Stimulated activated CD8-positive, alpha-beta memory T cell treated with anti-CD3 and anti-CD28 coated beads, Interleukin-7, amount 100 ng/mL, for 4 hours (primary cell): Measurements from ENCODE around the gene PTH2.

Experiments
- DNase-seq, 2 donors: peaks; one replicate each; pipeline ENCODE4 v3.0.0-alpha.2; 2020; ENCODE audit warnings: low read depth in 2 of 2

PTH2 gene

DNA sequence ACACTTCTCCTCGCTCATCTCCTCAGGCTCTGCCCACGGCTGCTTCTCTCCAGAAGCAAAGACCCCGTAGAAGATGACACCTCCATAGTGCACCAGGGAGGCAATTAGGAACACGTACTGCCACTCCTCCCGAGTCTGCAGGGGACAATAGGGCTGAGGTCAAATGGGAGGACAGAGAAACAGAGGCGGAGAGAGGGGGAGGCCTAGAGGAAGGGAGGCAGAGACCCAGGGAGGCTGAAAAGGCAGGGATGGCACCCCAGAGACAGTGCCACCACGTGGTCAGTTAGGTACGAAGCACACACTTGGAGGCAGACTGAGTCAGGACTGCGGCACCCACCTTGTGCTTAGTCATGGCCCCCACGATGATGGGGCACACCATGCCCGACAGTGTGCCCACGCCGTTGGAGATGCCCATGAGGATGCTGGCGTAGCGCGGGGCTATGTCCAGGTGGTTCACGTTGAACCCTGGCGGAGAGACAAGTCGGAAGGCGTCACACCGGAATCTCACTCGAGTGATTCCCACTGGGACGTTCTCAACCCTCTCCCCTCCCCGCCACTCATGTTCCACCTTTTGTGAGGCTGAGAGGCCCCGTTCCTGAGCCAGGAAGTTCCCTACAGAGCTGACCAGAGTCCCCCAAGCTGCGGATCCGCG lies 7.6 kb upstream of the PTH2 start:
- DNase-seq: no peak

DNA sequence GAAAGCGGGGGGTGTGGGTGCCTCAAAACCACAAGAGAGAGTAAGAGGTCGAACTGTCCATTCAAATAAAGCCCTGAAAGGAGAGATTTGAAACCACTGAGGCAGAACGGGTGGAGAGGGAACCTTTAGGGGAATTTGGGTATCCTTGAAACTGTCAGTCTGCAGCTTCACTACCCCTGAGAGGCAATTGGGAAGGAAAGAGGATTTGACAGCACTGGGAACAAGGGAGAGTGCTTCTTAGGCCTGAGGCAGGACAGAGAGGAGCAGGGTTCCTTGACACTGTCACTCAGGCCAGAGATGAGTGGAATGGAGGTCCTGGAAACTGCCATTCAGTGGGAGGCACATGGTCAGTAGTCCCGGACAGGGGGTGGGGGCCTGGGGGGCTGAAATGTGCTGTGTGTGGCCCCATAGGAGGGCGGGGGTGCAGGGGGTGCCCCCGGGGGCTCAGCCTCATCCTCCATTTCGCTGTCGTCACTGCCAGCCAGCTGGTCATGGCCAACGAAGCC lies 7.0 kb upstream of the PTH2 start:
- no peak for DNase-seq

DNA sequence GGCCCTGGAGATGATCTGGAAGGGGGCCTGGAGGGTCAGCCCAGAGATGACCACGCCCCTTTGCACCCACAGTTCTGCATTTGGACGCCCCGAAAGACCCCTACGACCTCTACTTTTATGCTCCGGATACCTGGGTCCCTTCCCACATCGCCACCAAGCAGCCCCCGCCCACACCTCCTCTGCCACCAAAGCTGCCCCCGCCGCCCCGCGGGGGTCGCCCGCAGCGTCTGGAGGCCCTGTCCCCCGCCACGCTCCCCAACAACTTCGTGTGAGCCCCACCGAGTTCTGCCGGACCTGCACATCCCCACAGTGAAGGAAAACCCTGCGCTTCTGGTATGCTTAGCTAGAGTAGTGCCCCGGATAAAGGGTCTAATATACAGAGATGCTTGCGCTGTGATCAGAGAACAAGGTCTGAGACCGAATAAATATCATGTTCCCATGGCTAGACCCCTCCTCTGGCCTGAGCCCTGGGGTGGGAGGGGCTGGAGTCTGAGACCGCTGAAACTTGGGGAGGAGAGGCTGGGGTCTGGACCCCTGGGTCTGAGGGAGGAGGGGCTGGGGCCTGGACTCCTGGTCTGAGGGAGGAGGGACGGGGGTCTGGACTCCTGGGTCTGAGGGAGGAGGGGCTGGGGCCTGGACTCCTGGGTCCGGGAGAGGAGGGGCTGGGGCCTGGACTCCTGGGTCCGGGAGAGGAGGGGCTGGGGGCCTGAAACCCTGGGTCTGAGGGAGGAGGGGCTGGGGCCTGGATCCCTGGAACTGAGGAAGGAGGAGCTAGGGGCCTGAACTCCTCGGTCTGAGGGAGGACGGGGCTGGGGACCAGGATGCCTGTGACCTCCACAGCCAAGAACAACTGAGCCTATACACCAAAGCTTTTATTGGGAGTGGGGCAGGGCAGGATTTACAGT lies 5.6 kb upstream of the PTH2 start:
- no peak for DNase-seq

DNA sequence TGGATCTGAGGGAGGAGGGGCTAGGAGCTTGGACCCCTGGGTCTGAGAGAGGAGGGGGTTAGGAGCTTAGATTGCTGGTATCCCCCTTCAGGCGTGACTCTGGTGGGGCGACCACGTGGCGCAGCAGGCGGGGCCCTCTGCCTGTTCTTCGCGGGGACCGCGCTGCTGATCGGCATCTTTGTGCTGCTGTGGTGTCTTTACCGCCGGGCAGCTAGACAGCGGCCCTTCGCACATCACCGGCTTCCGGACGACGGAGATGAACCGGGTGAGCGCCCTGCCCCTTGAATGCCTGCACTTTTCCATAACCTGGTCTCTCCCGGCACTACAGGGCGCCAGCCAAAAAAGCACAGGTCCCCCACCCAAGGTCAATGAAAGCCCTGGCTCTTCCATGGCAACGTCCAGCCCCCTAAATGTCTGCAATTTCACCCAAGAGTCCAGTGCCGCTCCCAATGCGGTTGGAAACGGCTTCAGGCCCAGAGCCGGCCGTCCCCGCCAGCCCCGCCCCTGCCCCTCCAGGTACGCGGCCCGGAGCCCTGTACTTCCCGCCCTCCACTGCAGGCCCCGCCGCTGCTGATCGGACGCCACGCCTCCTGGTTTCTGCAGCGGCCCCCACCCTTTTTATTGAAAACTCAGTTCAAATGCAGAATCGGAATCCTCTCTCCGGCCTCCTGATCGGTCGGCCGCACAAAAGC lies 4.8 kb upstream of the PTH2 start:
- no peak for DNase-seq

DNA sequence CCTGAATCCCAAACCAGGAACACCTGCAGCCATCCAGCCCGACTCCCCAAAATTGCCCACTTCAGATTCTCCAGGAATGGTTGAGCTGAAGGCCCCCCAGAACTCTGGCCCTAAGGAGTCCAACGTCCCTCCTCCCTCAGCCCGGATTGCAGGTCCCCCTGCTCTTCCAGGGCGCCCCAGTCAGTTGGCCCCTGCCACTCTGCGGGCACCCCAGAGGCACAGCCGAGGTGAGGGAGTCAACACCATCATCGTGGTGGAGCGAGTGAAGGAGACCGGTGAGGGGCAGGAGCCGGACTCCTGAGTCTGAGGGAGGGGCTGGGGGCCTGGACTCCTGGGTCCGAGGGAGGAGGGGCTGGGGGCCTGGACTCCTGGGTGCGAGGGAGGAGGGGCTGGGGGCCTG lies 4.1 kb upstream of the PTH2 start:
- DNase-seq: no peak

DNA sequence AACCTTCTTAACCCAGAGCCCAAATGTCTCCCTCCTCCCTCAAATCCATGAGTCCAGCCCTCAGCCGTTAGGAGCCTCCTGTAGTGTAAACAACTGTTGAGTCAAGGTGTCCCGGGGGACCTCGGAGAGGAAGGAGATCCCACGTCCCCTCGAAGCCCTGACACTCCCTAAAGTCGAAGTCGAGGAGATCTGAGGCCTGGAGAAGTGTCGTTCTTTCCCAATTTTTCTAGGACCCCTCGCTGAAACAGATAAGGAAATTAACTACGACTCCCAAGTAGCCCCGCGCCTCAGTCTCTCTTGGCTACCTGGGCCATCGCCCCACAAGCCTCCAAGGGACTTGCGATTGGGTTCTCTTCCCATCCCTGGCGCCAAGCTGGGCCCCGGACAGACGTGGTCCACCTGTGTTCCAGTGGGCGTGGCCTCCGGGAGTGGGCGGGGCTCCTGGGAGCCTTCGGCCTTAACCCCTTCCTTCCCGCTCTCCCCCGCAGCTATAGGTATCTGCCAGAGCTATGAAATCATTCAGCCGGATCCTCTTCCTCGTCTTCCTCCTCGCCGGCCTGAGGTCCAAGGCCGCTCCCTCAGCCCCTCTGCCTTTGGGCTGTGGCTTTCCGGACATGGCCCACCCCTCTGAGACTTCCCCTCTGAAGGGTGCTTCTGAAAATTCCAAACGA lies 2.8 kb upstream of the PTH2 start:
- DNase-seq: no peak

DNA sequence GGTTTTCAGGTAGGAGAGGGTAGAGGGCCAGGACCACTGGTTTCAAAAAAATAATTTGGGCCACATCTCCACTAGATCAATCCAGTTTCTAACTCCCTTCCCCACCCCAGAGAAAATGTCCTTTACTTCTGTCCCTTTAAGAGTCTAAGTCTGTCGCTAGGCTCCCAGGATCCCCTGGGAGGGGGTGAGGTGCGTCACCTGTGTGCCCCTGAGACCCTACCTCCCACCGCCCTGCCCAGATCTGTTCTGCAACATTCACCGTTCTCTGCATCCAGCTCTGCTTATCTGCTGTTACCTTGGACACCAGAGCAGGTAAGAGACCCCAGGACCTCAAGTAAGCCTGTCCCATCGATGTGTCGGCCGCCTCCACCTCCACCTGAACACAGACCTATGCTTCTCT lies 1.9 kb upstream of the PTH2 start, which contains the start of gene GFY:
GFY (plus strand) TSS at position 211 of the 400 bp plus-strand sequence. CDS start 1,043 bp downstream, outside the sequence.
- DNase-seq: no peak

DNA sequence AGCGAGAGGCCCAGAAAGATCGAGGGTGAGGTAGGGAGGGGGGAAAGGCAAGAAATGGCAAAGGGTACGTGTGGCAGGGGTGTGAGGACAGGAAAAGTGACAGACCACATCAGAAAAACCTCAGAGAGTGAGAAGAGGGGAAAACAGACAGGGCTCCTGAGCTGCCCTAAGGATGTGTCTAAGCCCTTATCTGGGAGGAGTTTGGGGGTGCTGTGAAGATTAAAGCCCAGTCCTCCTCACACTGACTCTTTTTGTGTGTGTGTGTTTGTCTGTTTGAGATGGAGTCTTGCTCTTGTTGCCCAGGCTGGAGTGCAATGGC lies 703 bp upstream of the PTH2 start:
- DNase-seq: no peak

DNA sequence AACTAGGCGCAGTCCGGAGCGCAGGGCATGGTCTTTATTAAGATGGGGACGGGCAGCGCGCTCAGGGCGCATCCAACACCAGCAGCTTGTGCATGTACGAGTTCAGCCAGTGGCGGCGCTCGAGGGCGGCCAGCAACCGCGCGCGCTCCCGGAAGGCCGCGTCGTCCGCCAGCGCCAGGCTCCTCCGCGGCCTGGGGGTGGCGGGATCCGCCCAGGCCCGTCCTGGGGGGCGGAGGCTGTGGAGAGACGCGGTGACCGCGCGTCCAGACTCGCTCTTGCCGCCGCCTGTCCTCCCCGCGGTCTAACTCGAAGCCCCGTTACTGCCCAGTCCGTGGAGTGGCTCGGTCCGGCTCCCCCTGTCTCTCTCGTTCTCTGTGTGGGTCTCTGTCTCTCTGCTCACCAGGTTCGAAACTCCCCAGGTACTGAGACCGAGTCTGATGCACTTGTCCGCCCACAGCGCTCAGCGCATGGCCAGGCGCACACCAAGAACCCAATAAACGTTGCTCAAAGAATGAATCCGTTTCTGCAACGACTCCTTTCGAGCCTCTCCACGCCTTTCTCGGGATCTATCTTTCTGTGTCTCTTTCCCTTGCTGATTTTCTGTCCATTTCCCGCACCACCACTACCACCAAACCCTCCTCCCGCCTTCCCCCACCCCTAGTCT lies 702 bp downstream of the PTH2 start:
- DNase-seq: no peak

DNA sequence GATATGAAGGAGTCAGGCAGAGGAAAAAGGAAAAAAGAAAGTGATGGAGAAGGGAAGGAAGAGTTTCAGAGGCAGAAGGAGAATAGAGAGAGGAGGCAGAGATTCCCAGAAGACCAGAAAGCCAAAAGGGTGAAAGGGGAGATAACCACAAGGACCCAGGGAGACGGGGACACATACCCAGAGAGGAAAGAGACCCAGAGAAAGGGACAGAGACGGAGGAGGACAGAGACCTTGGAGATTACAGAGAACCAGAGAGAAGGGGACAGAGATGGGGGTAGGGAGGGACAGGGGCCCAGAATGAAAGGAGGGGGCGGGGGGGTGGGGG lies 1.4 kb downstream of the PTH2 start:
- no peak for DNase-seq

DNA sequence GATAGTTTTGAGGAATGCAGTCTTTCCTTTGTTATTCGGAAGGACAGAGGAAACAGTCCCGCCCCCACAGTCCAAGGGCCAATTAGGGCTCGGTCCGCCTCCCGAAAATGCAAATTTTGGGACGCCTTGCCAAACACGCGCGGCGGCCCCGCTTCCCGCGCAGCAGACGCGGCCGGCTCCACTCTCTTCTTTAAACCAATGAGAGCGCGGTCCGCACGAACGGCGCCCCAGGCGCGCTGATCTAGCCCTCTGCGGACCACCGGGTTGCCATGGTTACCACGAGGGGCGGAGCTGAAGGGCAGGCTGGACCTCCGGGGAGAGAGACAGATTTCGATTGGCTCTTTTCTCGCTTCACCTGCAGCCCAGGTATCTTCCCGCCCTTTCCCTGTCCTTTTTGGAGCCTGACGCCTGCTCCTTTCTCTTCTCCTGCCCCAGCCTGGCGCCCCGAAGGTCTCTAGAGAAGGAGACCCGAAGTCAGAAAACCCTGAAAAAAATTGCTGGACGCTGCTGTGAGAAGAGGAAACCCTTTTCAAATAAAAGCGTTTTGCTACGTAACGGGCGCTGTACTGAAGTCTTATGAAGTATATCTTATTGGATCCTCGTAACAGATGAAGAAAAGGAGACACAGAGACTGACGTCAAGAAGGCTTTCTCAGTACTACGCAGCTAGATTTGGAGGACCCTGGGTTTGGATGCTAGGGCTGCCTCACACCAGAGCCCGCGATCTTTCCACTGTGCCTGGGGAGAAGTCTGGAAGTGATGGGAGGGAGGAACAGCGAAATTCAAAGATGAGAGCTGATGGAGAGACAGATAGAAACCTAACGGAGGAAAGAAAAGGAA lies 2.0 kb downstream of the PTH2 start:
- no peak for DNase-seq

DNA sequence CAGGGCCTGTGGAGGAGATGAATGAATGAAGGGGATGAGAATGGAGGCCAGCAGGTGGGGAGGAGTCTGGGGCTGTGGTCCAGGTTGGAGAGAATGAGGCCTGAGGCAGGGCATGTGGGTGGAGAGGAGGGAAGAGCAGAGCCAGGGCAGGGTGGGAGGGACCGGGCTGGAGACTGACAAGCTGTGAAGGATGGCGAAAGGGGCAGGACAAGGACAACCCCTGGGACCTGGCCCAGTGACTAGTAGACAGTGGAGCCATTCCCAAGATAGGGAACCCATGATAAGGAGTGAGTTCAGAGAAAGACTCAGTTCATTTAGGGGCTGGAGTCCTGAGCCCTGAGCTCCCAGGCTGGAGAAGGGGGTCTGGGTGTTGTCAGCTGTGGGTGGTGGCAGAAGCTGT lies 3.0 kb downstream of the PTH2 start:
- DNase-seq: no peak

DNA sequence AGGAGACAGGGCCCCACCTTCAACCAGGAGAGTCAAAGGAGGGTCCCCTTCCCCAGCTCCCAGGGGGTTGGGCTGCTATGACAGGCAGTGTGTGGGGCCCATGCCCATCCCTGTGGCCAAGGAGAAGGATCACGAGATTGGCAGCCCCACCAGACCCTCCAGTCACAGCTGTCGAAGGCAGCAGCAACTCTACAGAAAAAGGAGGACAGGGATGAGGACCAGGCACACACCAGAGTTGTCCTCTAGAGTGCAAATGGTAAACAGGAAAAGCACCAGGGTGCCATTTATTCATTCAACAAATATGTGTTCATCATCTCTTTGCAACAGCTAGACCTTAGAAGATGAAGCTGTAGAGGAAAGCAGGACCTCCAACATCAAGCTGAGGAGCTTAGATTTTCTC lies 4.1 kb downstream of the PTH2 start:
- DNase-seq: no peak

DNA sequence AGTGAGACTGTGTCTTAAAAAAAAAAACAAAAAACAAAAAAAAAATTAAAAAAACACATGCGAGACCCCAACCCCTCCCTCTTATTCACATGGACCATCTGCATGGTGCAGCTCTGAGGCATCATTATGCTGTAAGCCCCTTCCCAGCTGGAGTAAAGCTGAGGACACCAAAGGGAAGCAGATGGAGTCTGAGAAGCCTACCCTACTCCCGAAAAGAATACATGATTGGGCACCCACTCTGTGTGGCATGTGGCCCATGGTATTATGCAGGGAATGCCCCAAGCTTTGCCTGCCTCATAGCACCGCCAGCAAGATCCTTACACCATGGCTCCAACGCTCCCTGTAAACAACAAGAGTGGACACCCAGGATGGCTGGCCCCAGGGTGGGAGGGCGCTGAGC lies 4.7 kb downstream of the PTH2 start:
- DNase-seq: no peak

DNA sequence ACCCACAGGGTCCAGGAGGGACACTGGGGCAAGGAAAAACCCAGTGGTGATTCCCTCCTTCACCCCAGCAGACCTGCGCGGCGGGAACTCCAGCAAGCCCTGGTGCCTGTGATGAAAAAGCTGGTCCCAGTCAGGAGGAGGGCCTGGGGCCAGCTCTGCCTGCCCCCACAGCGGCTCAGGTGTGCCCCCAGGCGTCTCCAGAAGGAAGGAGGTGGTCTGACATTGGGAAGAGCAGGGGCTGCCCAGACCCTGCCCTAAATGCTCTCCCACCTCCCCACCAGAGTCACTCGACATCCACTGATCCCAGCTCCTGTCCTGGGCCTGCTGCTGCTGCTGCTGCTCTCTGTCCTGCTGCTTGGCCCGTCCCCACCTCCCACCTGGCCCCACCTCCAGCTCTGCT lies 6.2 kb downstream of the PTH2 start:
- DNase-seq: no peak

DNA sequence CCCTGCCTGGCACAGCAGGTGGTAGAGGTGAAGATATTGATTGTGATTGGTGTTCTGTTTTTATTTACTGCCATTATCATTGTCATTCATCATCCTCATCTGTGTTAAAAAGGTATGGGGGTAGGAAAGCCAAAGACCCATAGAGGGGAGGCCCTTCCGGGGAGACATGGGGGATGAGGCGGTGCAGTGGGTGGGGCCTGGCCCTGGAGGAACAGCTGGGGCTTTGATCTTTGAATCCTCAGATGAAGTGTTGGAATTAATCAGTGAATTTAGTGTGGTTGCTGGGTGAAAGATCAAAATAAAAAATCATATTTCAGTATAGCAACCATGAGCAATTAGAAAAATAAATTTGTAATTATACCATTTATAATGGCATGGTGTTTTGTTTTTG lies 7.4 kb downstream of the PTH2 start:
- no peak for DNase-seq

DNA sequence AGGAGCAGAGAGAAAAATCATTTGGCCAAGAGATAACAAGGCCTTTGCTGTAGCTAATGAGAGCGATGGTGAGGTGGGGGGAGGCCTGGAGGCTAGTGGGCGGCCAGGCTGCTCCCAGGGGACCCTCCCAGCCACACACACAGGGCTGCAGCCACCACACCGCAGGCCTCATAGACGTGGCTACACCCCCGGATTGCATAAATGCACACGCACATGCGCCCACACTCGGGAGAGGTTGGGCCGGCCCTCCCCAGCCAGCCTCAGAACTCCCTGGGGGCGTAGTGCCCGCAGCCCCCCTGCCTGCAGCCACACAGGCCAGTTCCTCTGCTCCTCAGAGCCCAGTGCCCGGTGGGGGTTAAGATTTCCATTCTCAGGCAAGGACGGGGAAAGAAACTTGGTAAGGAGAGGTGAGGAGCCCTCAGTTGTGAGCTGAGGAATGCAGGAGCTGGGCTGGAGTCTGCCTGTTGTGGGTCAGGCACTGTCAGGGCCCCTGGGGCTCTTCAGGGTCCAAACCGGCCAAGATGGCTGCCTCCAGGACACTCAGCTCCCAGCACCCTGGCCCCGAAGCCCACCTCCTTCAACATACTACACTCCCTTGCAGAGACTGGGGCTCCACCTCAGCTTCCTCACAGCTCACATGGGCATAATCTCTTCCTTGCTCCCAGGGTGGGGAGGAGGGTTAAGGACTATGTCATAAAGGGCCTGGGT lies 8.0 kb downstream of the PTH2 start:
- no peak for DNase-seq

DNA sequence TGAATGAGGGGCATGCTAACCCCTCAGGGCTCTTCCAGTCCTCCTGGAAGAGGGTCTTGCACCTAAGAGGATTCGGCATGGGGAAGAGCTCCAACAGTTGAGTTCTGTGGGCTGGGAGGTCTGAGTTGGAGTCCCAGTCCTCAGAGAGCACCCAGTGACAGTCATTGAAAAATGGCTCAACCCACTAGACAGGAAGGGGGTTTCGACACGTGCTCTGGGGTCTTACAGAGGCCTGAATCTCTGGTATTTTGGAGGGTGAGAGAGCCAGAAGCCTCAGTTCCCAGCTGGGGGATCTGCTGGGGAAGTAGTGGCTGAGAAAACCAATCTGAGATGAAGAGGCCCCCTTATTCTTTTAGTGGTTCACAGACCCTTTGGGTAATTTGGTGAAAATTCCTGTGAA lies 9.0 kb downstream of the PTH2 start:
- DNase-seq: no peak

DNA sequence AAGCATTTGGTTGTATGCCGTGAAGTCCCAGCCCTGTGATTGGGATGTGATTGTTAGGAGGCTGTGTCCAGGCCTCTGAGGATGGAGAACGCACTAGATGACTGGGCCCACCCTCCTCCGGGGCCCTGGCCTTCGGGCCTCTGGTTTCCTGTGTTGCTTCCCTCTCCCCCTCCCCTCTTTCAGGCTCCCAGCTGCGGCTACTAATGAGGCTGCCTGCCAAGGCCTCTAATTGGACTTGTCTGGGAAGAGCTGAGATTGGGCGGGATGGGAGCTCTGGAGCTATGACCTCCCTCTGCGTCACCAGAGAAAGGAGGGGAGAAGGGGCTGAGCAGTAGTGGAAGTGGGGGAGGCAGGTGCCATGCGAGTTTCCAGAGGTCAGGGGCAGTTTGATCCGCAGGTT lies 9.9 kb downstream of the PTH2 start:
- no peak for DNase-seq

DNA sequence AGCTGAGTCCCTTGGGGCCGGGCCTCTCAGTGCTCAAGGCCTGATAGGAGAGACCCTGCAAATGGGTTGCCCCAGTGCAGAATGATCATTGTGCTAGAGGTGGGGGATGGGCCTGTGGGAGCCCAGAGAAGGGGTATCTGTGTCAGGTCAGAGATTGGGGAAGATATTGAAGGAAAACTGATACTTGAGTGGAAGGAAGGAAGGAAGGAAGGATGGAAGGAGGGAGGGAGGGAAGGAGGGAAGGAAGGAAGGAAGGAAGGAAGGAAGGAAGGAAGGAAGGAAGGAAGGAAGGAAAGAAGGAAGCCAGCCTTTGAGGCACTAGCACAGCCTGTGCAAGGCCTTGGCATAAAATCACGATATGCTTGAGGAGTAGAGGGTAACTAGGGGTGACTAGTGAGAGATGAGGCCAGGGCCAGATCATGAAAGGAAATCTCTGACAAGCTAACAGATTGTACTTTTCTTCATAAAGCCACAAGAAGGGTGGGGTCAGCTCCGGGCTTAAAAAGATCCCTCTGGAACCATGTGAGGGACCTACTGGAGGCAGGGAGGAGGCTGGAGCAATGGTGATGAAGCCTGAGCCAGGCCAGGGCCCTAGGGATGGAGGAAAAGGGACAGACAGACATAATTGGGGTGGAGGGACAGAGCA lies 11.4 kb downstream of the PTH2 start:
- no peak for DNase-seq
